Liver (tissue), 3 donors: ENCODE measurements around the gene ANKRD2.

ENCODE experiments used
- GABPA ChIP-seq, 2 donors: IDR thresholded peaks in 1 of 2; conservative IDR thresholded peaks in 1 of 2; 2 replicates each; pipeline ENCODE4 v1.6.1; 2016; ENCODE audit warnings: antibody characterized with exemption in 2 of 2, mild to moderate bottlenecking in 1 of 2, moderate library complexity in 1 of 2
- HNF4A ChIP-seq, 2 donors: conservative IDR thresholded peaks; 2 replicates each; pipeline ENCODE4 v1.6.1; 2016; ENCODE audit warnings: antibody characterized with exemption in 2 of 2, mild to moderate bottlenecking in 2 of 2
- NR2F2 ChIP-seq: IDR thresholded peaks from 2 replicates; pipeline ENCODE4 v1.6.1; 2016; ENCODE audit warnings: antibody characterized with exemption
- RAD21 ChIP-seq, 2 donors: IDR thresholded peaks; 2 replicates each; pipeline ENCODE4 v1.6.1; 2016; ENCODE audit warnings: antibody characterized with exemption in 2 of 2, mild to moderate bottlenecking in 2 of 2
- TAF1 ChIP-seq: conservative IDR thresholded peaks from 2 replicates; pipeline ENCODE4 v1.6.1; 2016; ENCODE audit warnings: antibody characterized with exemption, mild to moderate bottlenecking
- ZBTB33 ChIP-seq: IDR thresholded peaks from 2 replicates; pipeline ENCODE4 v1.6.1; 2016; ENCODE audit warnings: antibody characterized with exemption
- TF ChIP-seq, protein P1 (sequence below): IDR thresholded peaks from 2 replicates; pipeline ENCODE4 v1.6.1; 2016; ENCODE audit warnings: antibody characterized with exemption
- TF ChIP-seq, protein P2 (sequence below): fragments of 150-350 bp; IDR thresholded peaks from 2 replicates; pipeline ENCODE4 v1.5.1; 2017; ENCODE audit warnings: improper control_type of control experiment, low read depth, low read length; ENCODE audit not compliant: missing input control
- donor health status: healthy.
- donor health status: healthy.

GRCh38 chr10:97539523-97540200, 32.9 kb upstream of the ANKRD2 start:
- TF ChIP-seq, protein P1, sequence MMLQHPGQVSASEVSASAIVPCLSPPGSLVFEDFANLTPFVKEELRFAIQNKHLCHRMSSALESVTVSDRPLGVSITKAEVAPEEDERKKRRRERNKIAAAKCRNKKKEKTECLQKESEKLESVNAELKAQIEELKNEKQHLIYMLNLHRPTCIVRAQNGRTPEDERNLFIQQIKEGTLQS: no peak
- TF ChIP-seq, protein P2, sequence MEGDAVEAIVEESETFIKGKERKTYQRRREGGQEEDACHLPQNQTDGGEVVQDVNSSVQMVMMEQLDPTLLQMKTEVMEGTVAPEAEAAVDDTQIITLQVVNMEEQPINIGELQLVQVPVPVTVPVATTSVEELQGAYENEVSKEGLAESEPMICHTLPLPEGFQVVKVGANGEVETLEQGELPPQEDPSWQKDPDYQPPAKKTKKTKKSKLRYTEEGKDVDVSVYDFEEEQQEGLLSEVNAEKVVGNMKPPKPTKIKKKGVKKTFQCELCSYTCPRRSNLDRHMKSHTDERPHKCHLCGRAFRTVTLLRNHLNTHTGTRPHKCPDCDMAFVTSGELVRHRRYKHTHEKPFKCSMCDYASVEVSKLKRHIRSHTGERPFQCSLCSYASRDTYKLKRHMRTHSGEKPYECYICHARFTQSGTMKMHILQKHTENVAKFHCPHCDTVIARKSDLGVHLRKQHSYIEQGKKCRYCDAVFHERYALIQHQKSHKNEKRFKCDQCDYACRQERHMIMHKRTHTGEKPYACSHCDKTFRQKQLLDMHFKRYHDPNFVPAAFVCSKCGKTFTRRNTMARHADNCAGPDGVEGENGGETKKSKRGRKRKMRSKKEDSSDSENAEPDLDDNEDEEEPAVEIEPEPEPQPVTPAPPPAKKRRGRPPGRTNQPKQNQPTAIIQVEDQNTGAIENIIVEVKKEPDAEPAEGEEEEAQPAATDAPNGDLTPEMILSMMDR: no peak
- no peak for TF ChIP-seq GABPA (IDR thresholded peaks at IDR 0.05 in 1 of 2, conservative IDR thresholded peaks at IDR 0.05 in 1 of 2)
- no peak for TF ChIP-seq RAD21 (IDR thresholded peaks at IDR 0.05)
- TF ChIP-seq NR2F2: no peak
- TF ChIP-seq TAF1: no peak
- no peak for TF ChIP-seq ZBTB33
- TF ChIP-seq HNF4A (conservative IDR thresholded peaks at IDR 0.05): no peak
